GM21528 (cell line): ENCODE data around the gene DMWD.

Experiments
- ATAC-seq: cut with Tn5 transposase; IDR thresholded peaks from one replicate; pipeline ENCODE4 v1.9.1; 2021; ENCODE audit warnings: mild to moderate bottlenecking, moderate library complexity; ENCODE audit not compliant: unreplicated experiment, low FRiP score

Gene DMWD

DNA sequence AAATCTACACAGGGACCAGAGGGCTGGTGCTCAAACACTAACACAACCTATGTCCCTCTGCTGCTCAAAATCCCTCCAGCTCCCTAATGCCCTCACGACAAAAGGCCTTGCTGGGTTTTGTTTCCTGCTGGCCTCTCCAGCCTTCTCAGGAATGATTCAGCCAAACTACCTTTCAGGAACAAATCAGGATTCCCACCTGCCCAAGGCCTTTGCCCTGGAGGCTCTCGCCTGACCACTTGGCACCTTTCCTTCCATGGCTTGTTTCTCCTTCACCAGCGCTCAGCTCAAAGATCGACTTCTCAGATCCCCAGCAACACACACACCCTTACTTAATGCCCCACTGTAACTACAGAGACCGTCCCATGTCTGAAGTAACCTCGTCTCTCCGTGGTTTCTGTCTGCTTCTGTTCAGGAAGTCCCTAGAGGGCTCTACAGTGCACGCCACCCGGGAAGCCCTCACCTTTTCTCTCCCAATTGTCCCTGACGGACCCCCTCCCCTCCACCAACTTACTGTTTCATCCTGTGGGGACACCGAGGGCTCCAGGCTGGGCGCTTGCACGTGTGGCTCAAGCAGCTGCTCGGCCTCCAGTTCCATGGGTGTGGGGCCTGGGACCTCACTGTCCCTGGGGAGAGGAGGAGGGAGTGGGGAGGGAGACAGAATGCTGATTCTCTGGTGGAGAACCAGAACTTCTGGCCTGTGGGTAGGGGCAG lies 20.4 kb downstream of the DMWD start:
- ATAC-seq: no peak

DNA sequence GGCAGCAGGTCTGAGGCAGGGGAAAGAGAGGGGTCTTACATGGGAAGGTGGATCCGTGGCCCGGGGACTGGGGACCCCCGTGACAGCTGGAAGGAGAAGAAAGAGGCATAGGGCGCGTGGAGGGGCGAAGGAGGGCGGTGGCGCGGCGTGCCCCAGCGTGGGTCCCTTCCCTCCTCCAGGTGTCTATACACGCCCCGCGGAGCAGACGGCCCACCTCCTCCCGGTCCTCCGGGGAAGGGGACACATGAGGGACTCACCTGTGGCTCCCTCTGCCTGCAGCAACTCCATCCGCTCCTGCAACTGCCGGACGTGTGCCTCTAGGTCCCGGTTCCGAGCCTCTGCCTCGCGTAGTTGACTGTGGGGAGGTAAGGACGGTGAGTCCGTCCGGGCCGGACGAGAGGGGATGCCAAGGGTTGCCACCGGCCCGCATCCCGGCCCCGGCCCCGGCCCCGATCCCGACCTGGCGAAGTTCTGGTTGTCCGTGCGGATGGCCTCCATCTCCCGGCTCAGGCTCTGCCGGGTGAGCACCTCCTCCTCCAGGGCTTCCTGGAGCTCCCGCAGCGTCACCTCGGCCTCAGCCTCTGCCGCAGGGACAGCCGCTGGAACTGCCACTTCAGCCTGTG lies 21.2 kb downstream of the DMWD start:
- ATAC-seq: no peak

DNA sequence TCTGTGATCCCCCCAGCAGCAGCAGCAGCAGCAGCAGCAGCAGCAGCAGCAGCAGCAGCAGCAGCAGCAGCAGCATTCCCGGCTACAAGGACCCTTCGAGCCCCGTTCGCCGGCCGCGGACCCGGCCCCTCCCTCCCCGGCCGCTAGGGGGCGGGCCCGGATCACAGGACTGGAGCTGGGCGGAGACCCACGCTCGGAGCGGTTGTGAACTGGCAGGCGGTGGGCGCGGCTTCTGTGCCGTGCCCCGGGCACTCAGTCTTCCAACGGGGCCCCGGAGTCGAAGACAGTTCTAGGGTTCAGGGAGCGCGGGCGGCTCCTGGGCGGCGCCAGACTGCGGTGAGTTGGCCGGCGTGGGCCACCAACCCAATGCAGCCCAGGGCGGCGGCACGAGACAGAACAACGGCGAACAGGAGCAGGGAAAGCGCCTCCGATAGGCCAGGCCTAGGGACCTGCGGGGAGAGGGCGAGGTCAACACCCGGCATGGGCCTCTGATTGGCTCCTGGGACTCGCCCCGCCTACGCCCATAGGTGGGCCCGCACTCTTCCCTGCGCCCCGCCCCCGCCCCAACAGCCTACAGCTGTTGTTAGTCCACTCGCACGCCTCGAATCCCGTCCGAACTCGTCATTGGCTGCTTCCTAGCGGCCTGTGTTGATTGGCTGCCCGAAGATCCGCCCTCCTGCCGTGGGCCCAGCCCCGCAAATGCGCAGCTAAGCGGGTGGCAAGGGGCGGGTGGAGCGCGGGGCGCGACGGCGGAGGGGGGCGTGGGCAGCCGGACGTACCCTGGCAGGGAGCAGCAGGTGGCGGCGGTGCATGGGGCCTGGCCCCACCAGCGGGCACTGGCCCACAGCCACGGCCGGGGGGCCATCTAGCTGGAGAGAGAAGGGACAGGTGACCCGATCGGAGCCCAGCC lies 22.2 kb downstream of the DMWD start:
- ATAC-seq: peak; percentile 46

DNA sequence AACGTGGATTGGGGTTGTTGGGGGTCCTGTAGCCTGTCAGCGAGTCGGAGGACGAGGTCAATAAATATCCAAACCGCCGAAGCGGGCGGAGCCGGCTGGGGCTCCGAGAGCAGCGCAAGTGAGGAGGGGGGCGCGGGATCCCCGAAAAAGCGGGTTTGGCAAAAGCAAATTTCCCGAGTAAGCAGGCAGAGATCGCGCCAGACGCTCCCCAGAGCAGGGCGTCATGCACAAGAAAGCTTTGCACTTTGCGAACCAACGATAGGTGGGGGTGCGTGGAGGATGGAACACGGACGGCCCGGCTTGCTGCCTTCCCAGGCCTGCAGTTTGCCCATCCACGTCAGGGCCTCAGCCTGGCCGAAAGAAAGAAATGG lies 22.8 kb downstream of the DMWD start:
- ATAC-seq: no peak

DNA sequence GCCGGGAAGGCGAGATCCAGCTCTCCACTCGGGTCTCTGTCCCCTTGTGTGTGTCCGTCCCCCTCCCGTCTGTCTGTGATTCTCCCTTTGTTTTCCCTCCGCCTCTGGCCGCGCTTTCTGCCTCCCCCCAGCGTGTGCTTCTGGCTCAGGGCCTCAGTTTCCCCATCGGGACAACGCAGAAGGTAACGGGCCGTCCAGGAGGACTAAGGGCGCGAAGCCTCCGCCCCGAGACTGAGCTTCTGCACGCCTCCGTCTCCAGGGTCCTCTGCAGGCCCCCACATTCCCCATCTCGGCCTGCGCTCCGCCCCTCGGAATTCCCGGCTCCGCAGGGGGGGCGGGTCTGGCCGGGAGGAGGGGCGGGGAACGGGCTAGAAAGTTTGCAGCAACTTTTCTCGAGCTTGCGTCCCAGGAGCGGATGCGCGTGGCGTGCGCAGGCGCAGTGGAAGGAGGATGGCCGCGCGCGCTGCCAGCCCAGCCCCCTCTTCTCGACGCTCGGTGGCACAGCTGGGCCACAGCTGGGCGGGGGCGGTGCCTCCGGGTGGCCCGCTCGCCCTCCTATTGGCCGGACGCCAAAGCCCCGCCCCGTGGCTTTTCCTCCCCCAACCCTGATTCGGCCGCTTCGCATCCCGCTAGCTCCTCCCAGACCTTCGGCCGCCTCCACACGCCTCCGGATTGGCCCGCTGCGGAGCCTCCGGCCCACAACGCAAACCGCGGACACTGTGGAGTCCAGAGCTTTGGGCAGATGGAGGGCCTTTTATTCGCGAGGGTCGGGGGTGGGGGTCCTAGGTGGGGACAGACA lies 23.5 kb downstream of the DMWD start, which contains the start of gene SIX5:
TSS of gene SIX5 (minus strand) at position 269 of the 799 bp plus-strand sequence. CDS start 408 bp downstream, outside the sequence.
- peak; percentile 54 for ATAC-seq

DNA sequence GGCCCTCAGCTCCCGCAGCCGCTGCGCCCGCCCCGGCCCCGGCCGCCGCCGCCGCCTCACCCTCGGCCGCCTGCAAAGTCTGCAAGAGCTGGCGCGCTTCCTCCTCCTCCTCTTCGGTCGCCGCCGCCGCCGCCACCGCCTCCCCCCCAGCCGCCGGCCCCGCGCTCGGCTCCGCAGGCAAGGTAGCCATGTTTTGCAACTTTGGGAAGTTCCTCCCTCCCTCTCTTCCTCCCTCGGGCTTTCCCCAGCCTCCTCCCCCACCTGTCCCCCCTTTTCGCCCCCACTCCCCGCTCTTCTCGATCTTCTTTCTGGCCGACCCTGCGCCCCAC lies 24.0 kb downstream of the DMWD start:
- no peak for ATAC-seq

DNA sequence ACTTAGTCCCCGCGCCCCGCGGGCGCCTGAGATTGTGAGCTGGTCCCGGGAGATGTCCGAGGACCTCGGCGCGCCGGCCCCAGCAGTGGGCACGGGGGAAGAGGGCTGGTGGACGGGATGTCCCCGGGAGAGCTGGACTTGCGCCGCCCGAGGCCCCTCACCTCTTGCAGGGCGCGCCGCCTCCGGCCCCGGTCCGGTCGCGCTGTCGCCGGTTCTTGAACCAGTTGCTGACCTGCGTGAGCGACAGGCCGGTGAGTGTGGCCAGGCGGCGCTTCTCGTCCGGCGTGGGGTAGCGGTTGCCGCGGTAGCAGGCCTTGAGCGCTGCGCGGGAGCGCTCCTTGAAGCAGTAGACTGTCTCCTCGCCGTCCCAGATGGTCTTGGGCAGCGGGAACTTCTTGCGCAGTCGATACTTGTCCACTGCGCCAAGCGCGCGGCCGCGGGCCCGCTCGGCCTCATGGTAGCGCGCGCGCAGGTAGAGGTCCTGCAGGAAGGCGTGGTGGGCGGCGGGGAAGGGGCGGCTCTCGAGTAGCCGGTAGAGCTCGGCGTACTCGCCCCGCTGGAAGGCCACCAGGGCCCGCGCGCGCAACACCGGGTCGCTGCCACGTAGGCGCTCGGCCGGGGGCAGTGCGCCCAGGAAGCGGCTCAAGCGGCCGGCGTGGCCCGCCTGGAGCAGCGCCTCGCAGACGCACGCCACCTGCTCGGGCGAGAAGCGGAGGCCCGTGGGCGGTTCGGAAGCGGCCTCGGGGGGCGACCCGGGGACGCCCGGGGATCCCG lies 24.6 kb downstream of the DMWD start:
- no peak for ATAC-seq

DNA sequence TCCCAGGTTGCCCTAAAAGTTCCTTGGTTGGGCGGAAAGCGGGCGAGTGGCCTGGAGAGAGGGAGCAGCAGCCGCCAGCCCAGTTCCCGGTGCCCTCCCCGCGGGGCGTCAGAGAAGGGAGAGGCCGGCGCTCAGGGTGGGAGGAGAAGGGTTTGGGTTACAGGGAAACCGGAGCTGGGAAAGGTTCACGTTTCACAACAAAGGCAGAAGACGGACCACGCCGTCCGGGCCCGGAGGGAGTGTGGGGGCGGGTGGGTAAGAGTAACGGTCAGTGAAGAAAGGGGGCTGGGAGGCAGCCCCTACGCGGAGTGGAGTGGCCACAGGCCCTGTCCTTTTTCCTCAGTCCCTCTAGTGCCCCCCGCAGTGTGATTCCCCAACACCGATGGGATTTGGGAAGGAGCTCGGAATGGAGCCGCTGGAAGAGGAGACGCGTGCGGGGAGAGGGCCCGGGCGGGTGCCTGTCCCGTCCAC lies 25.2 kb downstream of the DMWD start:
- no peak for ATAC-seq

DNA sequence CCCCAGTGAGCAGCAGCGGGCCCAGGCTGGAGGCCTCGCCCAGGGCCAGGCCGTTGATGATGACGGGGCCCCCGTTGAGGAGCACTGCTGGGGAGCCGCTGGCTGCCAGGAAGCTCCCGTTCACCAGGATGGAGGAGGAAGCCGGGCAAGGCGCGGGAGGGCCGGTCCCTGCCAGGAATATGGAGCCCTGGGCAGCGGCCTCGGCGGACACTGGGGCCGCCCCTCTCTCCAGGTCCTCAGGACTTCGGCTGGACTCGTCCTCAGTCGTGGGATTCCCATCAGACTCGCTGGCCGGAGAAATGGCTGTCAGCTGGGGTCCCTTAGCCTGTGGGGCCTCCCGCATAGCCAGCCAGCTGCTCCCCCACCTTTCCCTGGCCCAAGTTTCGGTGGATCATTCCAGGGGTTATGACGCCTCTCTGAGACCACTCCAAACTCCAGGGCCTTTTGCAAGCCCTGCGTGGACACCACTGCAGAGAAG lies 25.7 kb downstream of the DMWD start:
- ATAC-seq: no peak

DNA sequence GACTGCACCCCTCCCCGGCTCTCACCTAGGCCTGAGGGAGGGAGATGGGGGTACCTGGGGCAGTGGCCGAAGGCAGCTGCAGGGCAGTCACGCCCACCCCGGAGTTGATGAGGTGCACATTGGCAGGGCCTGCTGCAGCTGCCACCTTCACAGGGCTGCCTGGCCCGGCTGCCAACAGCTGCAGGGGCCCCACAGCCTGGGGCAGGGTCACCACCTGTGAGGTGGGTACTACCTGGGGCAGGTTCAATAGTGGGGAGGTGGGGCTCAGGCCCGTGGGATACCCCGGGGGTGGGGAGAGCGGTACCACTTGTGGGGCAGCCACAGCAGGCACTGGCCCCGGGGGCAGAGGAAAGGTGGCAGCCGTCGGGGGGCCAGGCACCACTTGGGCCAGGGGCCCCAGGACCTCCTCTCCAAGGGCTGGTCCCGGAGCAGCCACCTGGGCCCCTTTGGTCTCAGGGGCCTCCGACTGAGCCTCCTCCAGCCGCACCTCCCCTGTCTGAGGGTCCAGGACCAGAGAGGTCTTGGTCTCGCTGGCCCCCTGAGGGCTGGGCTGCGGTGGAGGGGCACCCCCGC lies 26.3 kb downstream of the DMWD start:
- ATAC-seq: no peak

DNA sequence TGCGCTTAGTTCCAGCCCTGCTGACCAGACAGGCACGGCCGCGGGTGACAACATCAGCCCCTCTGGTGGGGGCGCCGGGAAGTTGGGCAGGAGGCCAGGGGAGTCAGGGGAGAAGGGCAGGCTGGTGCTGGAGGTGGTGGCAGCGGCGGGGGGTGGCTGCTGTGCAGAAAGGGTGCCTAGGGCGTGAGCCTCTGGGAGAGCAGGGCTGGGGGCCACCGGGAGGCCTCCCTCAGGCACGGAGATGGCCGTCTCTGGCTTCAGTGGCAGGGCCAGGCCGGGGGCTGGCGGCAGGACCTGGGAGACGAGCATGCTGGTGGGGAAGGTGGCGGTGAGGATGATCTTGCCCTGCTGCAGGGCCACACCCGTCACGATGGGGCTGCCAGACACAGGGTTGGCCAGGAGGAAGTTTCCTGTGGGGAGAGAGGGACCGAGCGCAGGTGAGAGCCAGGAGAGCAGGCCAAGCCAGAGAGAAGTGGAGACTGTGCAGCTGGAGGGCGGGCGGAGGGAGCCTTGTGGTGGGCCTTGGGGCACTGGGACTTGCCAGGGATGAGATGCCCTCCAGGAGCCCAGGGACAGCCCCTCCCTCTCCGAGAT lies 26.8 kb downstream of the DMWD start:
- no peak for ATAC-seq

DNA sequence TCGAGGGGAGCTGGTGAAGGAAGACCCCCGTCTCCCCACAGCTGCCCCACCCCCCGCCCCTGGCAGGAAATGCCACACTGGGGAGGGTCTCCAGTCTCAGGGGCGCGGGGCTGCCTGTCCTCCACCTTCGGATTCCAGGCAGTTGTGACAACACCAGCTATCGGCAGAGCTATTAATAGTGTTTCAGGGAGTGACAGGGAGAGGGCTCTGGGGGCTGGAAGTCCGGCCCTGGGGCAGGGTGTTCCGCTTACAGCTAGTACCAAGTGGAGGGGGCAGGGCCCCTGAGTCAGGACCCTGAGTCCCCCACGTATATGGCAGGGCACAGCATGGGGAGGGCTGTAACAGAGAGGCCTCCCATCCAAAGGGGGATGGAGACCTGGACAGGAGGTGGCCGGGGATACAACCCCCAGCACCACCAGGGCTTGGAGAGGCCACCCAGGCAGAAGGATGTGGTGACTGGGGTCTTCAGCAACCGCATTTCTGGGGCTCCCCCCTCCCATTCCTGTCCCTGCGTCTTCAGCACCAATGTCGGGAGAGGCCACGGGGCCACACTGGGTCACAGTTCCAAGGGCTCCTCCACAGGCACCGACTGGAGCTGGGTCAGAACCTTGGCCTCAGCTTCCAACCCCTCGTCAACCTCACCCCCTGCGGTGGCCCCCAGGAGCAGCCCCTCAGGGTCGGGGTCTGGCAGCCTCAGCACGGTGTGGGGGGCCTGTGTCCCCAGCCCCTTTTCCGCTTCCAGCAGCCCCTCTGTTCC lies 27.5 kb downstream of the DMWD start:
- ATAC-seq: no peak

DNA sequence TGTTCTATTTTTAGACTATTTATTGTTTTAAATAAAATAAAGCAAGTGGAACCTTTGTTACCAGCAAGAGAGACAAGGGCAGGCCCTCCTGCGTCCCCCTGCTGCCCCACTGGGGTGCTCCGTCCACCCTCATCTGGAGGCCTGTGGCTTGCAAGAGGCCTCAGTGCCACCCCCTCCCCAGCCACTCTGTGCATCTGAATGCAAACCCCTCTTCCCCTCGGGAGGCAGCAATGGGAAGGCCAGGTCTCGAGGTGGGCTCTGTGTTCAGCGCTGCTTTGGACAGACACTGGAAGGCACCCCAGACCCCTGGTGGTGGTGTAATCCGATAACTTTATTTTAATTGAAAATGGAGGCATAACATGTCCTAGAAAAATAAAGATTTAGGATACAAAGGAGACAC lies 28.2 kb downstream of the DMWD start:
- no peak for ATAC-seq

DNA sequence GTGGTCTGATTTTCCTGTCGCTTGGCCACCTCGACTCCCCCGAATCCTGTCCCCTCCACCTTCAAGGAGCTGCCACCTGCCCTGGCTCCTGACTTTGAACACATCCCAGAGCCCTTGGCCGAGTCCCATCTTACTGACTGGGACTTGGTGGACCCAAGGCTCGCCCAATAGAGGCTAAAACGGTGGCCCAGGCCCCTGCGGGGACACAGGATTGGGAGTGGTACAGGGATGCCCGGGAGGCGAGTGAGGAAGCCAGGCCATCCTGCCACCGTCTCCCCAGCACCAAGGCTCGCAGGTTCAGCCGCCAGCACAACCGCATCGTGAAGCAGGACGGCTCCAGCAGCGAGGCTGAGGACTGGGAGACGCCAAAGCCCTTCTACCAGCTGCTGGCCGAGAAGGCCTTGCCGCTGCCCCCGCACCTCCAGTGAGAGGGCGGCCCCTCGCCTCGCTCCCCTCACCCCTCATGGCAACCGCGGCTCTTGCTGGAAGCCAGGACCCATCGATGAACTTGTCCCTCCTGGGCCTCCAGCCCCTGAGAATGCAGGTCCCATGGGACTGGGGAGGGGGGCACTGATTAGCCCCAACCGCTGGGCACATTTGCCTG lies 28.9 kb downstream of the DMWD start:
- ATAC-seq: no peak

DNA sequence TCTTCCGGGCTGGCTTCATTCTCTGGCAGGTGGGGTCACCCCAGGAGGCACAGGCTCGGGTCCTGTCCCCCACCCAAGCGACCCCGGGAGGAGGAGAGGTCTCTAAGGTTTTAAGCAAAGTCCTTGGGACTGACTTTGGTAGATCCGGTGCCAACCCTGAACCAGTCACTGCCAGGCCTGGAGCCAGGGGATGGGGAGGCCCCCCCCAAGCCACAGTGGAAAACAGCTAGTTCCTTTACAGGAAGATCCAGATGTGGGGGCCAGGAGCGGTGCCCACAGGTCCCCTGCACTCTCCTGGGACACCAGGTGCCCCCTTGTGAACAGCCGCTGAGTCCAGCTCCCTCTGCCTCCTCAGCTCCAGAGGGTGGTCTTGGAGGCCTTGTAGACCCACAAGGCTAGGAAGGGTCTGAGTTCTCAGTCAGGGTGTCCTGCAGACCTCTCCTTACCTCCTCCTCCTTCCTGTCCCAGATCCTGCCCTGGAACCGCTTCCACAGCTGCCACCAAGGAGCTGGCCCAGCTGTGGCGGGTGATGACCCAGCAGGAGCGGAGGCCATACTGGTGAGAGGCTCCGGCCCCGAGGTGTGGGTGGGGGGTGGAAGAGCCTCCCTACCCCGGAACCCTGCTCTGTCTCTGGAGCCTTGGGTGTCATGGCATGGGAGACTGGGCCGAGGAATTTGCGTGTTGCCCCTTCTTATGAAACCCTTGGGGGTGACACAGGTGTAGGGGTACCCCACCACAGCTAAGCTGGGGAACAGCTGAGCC lies 29.6 kb downstream of the DMWD start:
- no peak for ATAC-seq

DNA sequence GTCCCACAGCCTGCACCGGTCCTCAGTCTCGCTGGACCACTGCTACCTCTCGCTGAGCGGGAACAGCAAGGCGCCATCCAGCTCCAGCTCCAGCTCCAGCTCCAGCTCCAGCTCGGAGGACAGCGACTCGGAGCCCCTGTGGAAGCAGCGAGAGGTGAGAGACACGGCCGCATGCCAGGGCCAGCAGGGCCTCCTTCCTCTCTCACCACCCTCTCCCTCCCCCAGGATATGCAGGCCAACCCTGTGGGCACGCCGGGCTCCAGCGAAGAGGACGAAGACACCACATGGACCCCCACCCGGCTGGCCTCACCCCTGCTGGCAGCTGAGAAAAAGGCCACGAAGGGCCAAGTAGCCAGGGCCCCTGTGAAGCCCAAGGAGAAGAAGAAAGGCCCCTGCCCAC lies 30.9 kb downstream of the DMWD start:
- ATAC-seq: no peak

DNA sequence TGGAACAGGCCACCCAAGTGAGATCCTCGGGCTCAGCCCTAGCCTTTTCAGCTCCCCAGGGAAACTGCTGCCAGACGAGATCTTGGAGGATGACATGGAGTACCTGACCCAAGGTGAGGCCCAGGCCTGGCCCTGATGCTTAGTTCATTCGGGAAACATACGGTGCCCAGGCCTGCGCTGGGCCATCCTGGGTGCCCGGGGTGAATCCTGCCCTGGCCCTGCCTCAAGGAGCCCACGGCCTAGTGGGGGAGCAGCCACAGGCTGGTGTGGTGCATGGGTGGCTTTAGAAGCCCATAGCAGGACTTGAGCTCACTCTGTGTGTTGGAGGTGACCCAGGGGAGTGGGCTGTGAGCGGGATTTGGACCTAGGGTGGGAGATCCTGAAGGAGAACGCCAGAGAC lies 33.7 kb downstream of the DMWD start:
- ATAC-seq: no peak
